ENCODE results near the gene LRCOL1.

LRCOL1 gene

DNA sequence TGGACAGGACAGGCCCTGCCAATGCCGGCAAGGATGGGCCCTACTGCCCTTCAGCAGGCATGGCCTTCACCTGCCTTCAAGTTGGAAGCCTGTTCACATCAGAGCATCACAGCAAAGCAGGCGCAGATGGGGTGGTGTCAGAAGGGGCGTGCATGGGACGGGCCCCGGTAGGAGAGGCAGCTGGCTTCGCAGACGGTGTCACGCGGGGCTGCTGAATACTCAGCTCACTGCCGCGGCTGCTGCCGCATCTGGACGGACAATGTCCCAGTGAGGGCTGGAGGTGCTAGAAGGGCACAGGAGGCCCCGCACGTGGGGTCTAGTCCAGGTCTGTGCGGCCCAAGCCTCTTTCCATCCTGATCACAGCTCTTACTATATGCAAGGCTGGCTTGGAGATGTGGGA lies 42.1 kb downstream of the LRCOL1 start:
- no peak overlapping the region for H3K9ac ChIP-seq (ENCODE audit: low read length)
- H2AFZ ChIP-seq (ENCODE audit: low read length): no peak overlapping the region
- H4K20me1 ChIP-seq (ENCODE audit: insufficient read depth, low read length): no peaks in the 10 kb centered on the region
- H3K79me2 ChIP-seq (ENCODE audit: low read length): no peaks in the 10 kb centered on the region
- no peak overlapping the region for H3K4me3 ChIP-seq (ENCODE audit: low read length)
- H3K27me3 ChIP-seq (replicated peaks; ENCODE audit: insufficient read depth, low read length): no peaks in the 10 kb centered on the region
- H3K36me3 ChIP-seq (replicated peaks; ENCODE audit: insufficient read depth, low read length): no peaks in the 10 kb centered on the region
- no peaks in the 10 kb centered on the region for H3K9me3 ChIP-seq (replicated peaks; ENCODE audit: insufficient read depth, low read length)
- H3F3A ChIP-seq (ENCODE audit: insufficient read depth, low read length): no peaks in the 10 kb centered on the region
- no peak for DNase-seq
- no peak overlapping the region for H3K4me2 ChIP-seq (ENCODE audit: low read depth, low read length)
- H3K9me2 ChIP-seq (replicated peaks; ENCODE audit: insufficient read depth, low read length): no peaks in the 10 kb centered on the region
- no peaks in the 10 kb centered on the region for H3K4me1 ChIP-seq (ENCODE audit: low read length)
- TF ChIP-seq EZH2 (optimal IDR thresholded peaks at IDR 0.05; ENCODE audit: low read depth, low read length): no peak
- TF ChIP-seq EZH2phosphoT487 (IDR thresholded peaks at IDR 0.05; ENCODE audit: low read length): no peak
- TF ChIP-seq, protein P1, sequence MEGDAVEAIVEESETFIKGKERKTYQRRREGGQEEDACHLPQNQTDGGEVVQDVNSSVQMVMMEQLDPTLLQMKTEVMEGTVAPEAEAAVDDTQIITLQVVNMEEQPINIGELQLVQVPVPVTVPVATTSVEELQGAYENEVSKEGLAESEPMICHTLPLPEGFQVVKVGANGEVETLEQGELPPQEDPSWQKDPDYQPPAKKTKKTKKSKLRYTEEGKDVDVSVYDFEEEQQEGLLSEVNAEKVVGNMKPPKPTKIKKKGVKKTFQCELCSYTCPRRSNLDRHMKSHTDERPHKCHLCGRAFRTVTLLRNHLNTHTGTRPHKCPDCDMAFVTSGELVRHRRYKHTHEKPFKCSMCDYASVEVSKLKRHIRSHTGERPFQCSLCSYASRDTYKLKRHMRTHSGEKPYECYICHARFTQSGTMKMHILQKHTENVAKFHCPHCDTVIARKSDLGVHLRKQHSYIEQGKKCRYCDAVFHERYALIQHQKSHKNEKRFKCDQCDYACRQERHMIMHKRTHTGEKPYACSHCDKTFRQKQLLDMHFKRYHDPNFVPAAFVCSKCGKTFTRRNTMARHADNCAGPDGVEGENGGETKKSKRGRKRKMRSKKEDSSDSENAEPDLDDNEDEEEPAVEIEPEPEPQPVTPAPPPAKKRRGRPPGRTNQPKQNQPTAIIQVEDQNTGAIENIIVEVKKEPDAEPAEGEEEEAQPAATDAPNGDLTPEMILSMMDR (IDR thresholded peaks at IDR 0.05; ENCODE audit: low read length): no peak
- H3K27ac ChIP-seq (ENCODE audit: low read length): no peak overlapping the region

- H3K4me2 ChIP-seq (ENCODE audit: low read depth, low read length): no peak overlapping the region
- TF ChIP-seq, protein P1 (IDR thresholded peaks at IDR 0.05; ENCODE audit: low read length): no peak
- no peak for TF ChIP-seq EZH2phosphoT487 (IDR thresholded peaks at IDR 0.05; ENCODE audit: low read length)
- no peak for TF ChIP-seq EZH2 (optimal IDR thresholded peaks at IDR 0.05; ENCODE audit: low read depth, low read length)
- H3K9me2 ChIP-seq (replicated peaks; ENCODE audit: insufficient read depth, low read length): no peaks in the 10 kb centered on the region
- H2AFZ ChIP-seq (ENCODE audit: low read length): no peak overlapping the region
- no peaks in the 10 kb centered on the region for H3K9me3 ChIP-seq (replicated peaks; ENCODE audit: insufficient read depth, low read length)
- H3F3A ChIP-seq (ENCODE audit: insufficient read depth, low read length): no peaks in the 10 kb centered on the region
- no peaks in the 10 kb centered on the region for H3K4me1 ChIP-seq (ENCODE audit: low read length)
- H3K36me3 ChIP-seq (replicated peaks; ENCODE audit: insufficient read depth, low read length): no peaks in the 10 kb centered on the region
- H3K27ac ChIP-seq (ENCODE audit: low read length): no peak overlapping the region
- H4K20me1 ChIP-seq (ENCODE audit: insufficient read depth, low read length): no peaks in the 10 kb centered on the region
- DNase-seq: no peak
- H3K79me2 ChIP-seq (ENCODE audit: low read length): no peaks in the 10 kb centered on the region
- no peak overlapping the region for H3K4me3 ChIP-seq (ENCODE audit: low read length)
- H3K27me3 ChIP-seq (replicated peaks; ENCODE audit: insufficient read depth, low read length): no peaks in the 10 kb centered on the region
- no peak overlapping the region for H3K9ac ChIP-seq (ENCODE audit: low read length)
Observed at GRCh38 chr12:132566516-132567131, 43.8 kb downstream of the LRCOL1 start.

DNA sequence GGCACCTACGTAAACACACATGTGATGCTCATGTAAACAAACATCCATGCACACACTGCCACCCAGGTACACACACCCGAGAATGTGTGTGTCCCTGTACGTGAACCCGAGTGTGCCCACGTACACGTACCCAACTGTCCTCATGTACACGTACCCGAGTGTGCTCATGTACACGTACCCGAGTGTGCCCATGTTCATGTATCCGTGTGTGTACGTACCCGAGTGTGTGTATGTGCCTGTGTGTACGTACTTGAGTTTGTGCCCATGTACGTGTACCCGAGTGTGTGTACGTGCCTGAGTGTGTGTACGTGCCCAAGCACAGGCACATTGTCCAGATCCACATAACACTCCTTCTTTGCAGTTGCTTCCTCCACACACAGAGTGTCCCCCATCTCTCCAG lies 45.0 kb downstream of the LRCOL1 start:
- no peak for DNase-seq
- H3K36me3 ChIP-seq (replicated peaks; ENCODE audit: insufficient read depth, low read length): no peaks in the 10 kb centered on the region
- no peaks in the 10 kb centered on the region for H3K27me3 ChIP-seq (replicated peaks; ENCODE audit: insufficient read depth, low read length)
- H3K9me2 ChIP-seq (replicated peaks; ENCODE audit: insufficient read depth, low read length): no peaks in the 10 kb centered on the region
- H3K4me1 ChIP-seq (ENCODE audit: low read length): no peaks in the 10 kb centered on the region
- no peak overlapping the region for H2AFZ ChIP-seq (ENCODE audit: low read length)
- no peaks in the 10 kb centered on the region for H4K20me1 ChIP-seq (ENCODE audit: insufficient read depth, low read length)
- no peak overlapping the region for H3K4me3 ChIP-seq (ENCODE audit: low read length)
- H3K9me3 ChIP-seq (replicated peaks; ENCODE audit: insufficient read depth, low read length): no peaks in the 10 kb centered on the region
- H3K9ac ChIP-seq (ENCODE audit: low read length): no peak overlapping the region
- H3K27ac ChIP-seq (ENCODE audit: low read length): no peak overlapping the region
- TF ChIP-seq EZH2 (optimal IDR thresholded peaks at IDR 0.05; ENCODE audit: low read depth, low read length) (no peak), EZH2phosphoT487 (IDR thresholded peaks at IDR 0.05; ENCODE audit: low read length) (no peak)
- TF ChIP-seq, protein P1 (IDR thresholded peaks at IDR 0.05; ENCODE audit: low read length): no peak
- no peaks in the 10 kb centered on the region for H3F3A ChIP-seq (ENCODE audit: insufficient read depth, low read length)
- H3K79me2 ChIP-seq (ENCODE audit: low read length): no peaks in the 10 kb centered on the region
- no peak overlapping the region for H3K4me2 ChIP-seq (ENCODE audit: low read depth, low read length)
